GM23338 (cell line): ENCODE results near the gene SH3D19.

Experiments used
- CREB1 ChIP-seq: fragments of 250-450 bp; sonication (Bioruptor Pico); IDR thresholded peaks from 2 replicates; pipeline ENCODE4 v1.5.0; 2020; ENCODE audit warnings: low read depth, mild to moderate bottlenecking, moderate library complexity
- ETS1 ChIP-seq: IDR thresholded peaks from 2 replicates; pipeline ENCODE4 v1.6.1; 2016; ENCODE audit warnings: antibody characterized with exemption
- EZH2 ChIP-seq: fragments of 200-600 bp; sonication (generic); IDR thresholded peaks from one replicate; pipeline ENCODE4 v1.8.0; 2017; ENCODE audit warnings: antibody characterized with exemption, mild to moderate bottlenecking, low read depth; ENCODE audit not compliant: unreplicated experiment
- EZH2phosphoT487 ChIP-seq: fragments of 200-600 bp; sonication (generic); IDR thresholded peaks from one replicate; pipeline ENCODE4 v1.8.1; 2018; ENCODE audit warnings: antibody characterized with exemption; ENCODE audit not compliant: unreplicated experiment
- JUNB ChIP-seq: IDR thresholded peaks from one replicate; pipeline ENCODE4 v1.6.1; 2016; ENCODE audit warnings: antibody characterized with exemption; ENCODE audit not compliant: unreplicated experiment
- POLR2AphosphoS5 ChIP-seq: IDR thresholded peaks from 2 replicates; pipeline ENCODE4 v1.6.1; 2016; ENCODE audit warnings: antibody characterized with exemption, low read depth
- STAT1 ChIP-seq: IDR thresholded peaks from one replicate; pipeline ENCODE4 v1.6.1; 2016; ENCODE audit warnings: antibody characterized with exemption; ENCODE audit not compliant: unreplicated experiment
- ZNF331 ChIP-seq: fragments of 250-450 bp; sonication (Bioruptor Pico); IDR thresholded peaks from 2 replicates; pipeline ENCODE4 v1.5.0; 2020; ENCODE audit warnings: low read depth, mild to moderate bottlenecking, moderate library complexity
- ZNF462 ChIP-seq: fragments of 250-450 bp; sonication (Bioruptor Pico); IDR thresholded peaks from 2 replicates; pipeline ENCODE4 v1.5.0; 2020; ENCODE audit warnings: mild to moderate bottlenecking, moderate library complexity
- TF ChIP-seq, protein P1 (sequence below), 2 experiments: fragments of 200-600 bp in 1 of 2; sonication (generic) in 1 of 2; conservative IDR thresholded peaks; 2 replicates each; pipeline versions ENCODE4 v1.5.1 to v1.6.1; 2016 to 2017; ENCODE audit warnings: antibody characterized with exemption in 2 of 2, low read depth in 2 of 2, mild to moderate bottlenecking in 2 of 2, moderate library complexity in 1 of 2
- TF ChIP-seq, protein P2 (sequence below): IDR thresholded peaks from one replicate; pipeline ENCODE4 v1.6.1; 2018; ENCODE audit warnings: antibody characterized with exemption; ENCODE audit not compliant: unreplicated experiment

DNA sequence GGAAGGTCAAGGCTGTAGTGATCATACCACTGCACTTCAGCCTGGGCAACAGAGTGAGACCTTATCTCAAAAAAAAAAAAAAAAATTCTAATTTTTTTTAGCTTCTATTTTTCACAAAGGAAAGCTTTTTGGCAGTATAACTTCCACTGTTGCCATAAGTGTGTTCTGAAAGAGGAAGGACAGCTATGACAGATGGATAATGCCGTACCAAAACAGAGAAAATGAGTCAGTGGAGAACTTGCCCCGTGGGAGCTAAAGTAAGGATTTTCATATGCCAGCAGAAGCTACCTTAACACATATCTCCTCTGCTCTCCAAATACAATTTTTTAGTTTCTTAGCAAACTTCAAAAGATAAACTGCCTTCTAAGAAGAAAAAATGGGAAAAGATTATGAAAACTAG is 182.2 kb downstream of the SH3D19 start:
- TF ChIP-seq, protein P1, sequence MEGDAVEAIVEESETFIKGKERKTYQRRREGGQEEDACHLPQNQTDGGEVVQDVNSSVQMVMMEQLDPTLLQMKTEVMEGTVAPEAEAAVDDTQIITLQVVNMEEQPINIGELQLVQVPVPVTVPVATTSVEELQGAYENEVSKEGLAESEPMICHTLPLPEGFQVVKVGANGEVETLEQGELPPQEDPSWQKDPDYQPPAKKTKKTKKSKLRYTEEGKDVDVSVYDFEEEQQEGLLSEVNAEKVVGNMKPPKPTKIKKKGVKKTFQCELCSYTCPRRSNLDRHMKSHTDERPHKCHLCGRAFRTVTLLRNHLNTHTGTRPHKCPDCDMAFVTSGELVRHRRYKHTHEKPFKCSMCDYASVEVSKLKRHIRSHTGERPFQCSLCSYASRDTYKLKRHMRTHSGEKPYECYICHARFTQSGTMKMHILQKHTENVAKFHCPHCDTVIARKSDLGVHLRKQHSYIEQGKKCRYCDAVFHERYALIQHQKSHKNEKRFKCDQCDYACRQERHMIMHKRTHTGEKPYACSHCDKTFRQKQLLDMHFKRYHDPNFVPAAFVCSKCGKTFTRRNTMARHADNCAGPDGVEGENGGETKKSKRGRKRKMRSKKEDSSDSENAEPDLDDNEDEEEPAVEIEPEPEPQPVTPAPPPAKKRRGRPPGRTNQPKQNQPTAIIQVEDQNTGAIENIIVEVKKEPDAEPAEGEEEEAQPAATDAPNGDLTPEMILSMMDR (conservative IDR thresholded peaks at IDR 0.05; ENCODE audit: low read depth in 2 of 2), result no peak
- TF ChIP-seq POLR2AphosphoS5 (no peak), JUNB (no peak), EZH2phosphoT487 (no peak), EZH2 (no peak), ETS1 (no peak), ZNF331 (CRISPR knock-in tag) (no peak), CREB1 (CRISPR knock-in tag) (no peak), ZNF462 (CRISPR knock-in tag) (no peak), STAT1 (no peak)
- TF ChIP-seq, protein P2, sequence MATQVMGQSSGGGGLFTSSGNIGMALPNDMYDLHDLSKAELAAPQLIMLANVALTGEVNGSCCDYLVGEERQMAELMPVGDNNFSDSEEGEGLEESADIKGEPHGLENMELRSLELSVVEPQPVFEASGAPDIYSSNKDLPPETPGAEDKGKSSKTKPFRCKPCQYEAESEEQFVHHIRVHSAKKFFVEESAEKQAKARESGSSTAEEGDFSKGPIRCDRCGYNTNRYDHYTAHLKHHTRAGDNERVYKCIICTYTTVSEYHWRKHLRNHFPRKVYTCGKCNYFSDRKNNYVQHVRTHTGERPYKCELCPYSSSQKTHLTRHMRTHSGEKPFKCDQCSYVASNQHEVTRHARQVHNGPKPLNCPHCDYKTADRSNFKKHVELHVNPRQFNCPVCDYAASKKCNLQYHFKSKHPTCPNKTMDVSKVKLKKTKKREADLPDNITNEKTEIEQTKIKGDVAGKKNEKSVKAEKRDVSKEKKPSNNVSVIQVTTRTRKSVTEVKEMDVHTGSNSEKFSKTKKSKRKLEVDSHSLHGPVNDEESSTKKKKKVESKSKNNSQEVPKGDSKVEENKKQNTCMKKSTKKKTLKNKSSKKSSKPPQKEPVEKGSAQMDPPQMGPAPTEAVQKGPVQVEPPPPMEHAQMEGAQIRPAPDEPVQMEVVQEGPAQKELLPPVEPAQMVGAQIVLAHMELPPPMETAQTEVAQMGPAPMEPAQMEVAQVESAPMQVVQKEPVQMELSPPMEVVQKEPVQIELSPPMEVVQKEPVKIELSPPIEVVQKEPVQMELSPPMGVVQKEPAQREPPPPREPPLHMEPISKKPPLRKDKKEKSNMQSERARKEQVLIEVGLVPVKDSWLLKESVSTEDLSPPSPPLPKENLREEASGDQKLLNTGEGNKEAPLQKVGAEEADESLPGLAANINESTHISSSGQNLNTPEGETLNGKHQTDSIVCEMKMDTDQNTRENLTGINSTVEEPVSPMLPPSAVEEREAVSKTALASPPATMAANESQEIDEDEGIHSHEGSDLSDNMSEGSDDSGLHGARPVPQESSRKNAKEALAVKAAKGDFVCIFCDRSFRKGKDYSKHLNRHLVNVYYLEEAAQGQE, result no peak
